ENCODE results near the gene TRIM17.
"Not testable (repeated sequence)": the region's sequence is repeated elsewhere in the genome, so short reads cannot be mapped to it uniquely, and the experiment has no call there.

TRIM17 gene

GRCh38 chr1:228445843-228446650, 29.4 kb upstream of the TRIM17 start:
- no peaks in the 10 kb centered on the region for H3K36me3 ChIP-seq (ENCODE audit: control insufficient read depth, insufficient read depth, low read length)
- H3K4me3 ChIP-seq (ENCODE audit: low read depth, low read length): peak overlapping the region; percentile 54
- H3K27me3 ChIP-seq (ENCODE audit: control insufficient read depth, insufficient read depth, low read length): peaks cover 52% of the 10 kb centered on the region
- no peaks in the 10 kb centered on the region for H3K9me3 ChIP-seq (ENCODE audit: control insufficient read depth, insufficient read depth, low read length)
- H3K4me1 ChIP-seq (ENCODE audit: control insufficient read depth, insufficient read depth, low read length): no peaks in the 10 kb centered on the region
- H3K9ac ChIP-seq (ENCODE audit: low read depth, low read length): no peak overlapping the region

- Histone ChIP-seq H3K4me3 (ENCODE audit: low read depth, low read length) (peak overlapping the region; percentile 54), H3K4me1 (ENCODE audit: control insufficient read depth, insufficient read depth, low read length) (no peaks in the 10 kb centered on the region), H3K27me3 (ENCODE audit: control insufficient read depth, insufficient read depth, low read length) (peaks cover 55% of the 10 kb centered on the region), H3K9me3 (ENCODE audit: control insufficient read depth, insufficient read depth, low read length) (no peaks in the 10 kb centered on the region), H3K9ac (ENCODE audit: low read depth, low read length) (no peak overlapping the region), H3K36me3 (ENCODE audit: control insufficient read depth, insufficient read depth, low read length) (no peaks in the 10 kb centered on the region)
Measured at GRCh38 chr1:228445490-228445842, 28.8 kb upstream of the TRIM17 start.

GRCh38 chr1:228443395-228443794, 26.7 kb upstream of the TRIM17 start:
- Histone ChIP-seq H3K36me3 (ENCODE audit: control insufficient read depth, insufficient read depth, low read length) (no peaks in the 10 kb centered on the region), H3K4me1 (ENCODE audit: control insufficient read depth, insufficient read depth, low read length) (no peaks in the 10 kb centered on the region), H3K27me3 (ENCODE audit: control insufficient read depth, insufficient read depth, low read length) (peaks cover 65% of the 10 kb centered on the region), H3K9me3 (ENCODE audit: control insufficient read depth, insufficient read depth, low read length) (no peaks in the 10 kb centered on the region), H3K9ac (ENCODE audit: low read depth, low read length) (no peak overlapping the region), H3K4me3 (ENCODE audit: low read depth, low read length) (no peak overlapping the region)

GRCh38 chr1:228440761-228441500, 24.3 kb upstream of the TRIM17 start:
- no peaks in the 10 kb centered on the region for H3K4me1 ChIP-seq (ENCODE audit: control insufficient read depth, insufficient read depth, low read length)

GRCh38 chr1:228438266-228438665, 21.6 kb upstream of the TRIM17 start:
- Histone ChIP-seq H3K36me3 (ENCODE audit: control insufficient read depth, insufficient read depth, low read length) (no peaks in the 10 kb centered on the region), H3K9me3 (ENCODE audit: control insufficient read depth, insufficient read depth, low read length) (no peaks in the 10 kb centered on the region), H3K4me3 (ENCODE audit: low read depth, low read length) (no peak overlapping the region), H3K27me3 (ENCODE audit: control insufficient read depth, insufficient read depth, low read length) (peaks cover 33% of the 10 kb centered on the region), H3K4me1 (ENCODE audit: control insufficient read depth, insufficient read depth, low read length) (no peaks in the 10 kb centered on the region), H3K9ac (ENCODE audit: low read depth, low read length) (no peak overlapping the region)

More at GRCh38 chr1:228440761-228441500, 24.3 kb upstream of the TRIM17 start:
- Histone ChIP-seq H3K9me3 (ENCODE audit: control insufficient read depth, insufficient read depth, low read length) (no peaks in the 10 kb centered on the region), H3K9ac (ENCODE audit: low read depth, low read length) (no peak overlapping the region), H3K4me3 (ENCODE audit: low read depth, low read length) (no peak overlapping the region), H3K36me3 (ENCODE audit: control insufficient read depth, insufficient read depth, low read length) (no peaks in the 10 kb centered on the region), H3K27me3 (ENCODE audit: control insufficient read depth, insufficient read depth, low read length) (peaks cover 53% of the 10 kb centered on the region)

- Histone ChIP-seq H3K36me3 (ENCODE audit: control insufficient read depth, insufficient read depth, low read length) (no peaks in the 10 kb centered on the region), H3K9me3 (ENCODE audit: control insufficient read depth, insufficient read depth, low read length) (no peaks in the 10 kb centered on the region), H3K4me3 (ENCODE audit: low read depth, low read length) (no peak overlapping the region), H3K4me1 (ENCODE audit: control insufficient read depth, insufficient read depth, low read length) (no peaks in the 10 kb centered on the region), H3K9ac (ENCODE audit: low read depth, low read length) (no peak overlapping the region), H3K27me3 (ENCODE audit: control insufficient read depth, insufficient read depth, low read length) (peaks cover 32% of the 10 kb centered on the region)
Measured at GRCh38 chr1:228437424-228437962, 20.8 kb upstream of the TRIM17 start.

- H3K9ac ChIP-seq (ENCODE audit: low read depth, low read length): no peak overlapping the region
- no peak overlapping the region for H3K4me3 ChIP-seq (ENCODE audit: low read depth, low read length)
- H3K9me3 ChIP-seq (ENCODE audit: control insufficient read depth, insufficient read depth, low read length): no peaks in the 10 kb centered on the region
- no peaks in the 10 kb centered on the region for H3K36me3 ChIP-seq (ENCODE audit: control insufficient read depth, insufficient read depth, low read length)
- no peaks in the 10 kb centered on the region for H3K4me1 ChIP-seq (ENCODE audit: control insufficient read depth, insufficient read depth, low read length)
- H3K27me3 ChIP-seq (ENCODE audit: control insufficient read depth, insufficient read depth, low read length): peaks cover 18% of the 10 kb centered on the region
Measured at GRCh38 chr1:228434689-228435088, 18.0 kb upstream of the TRIM17 start.

GRCh38 chr1:228433337-228434053, 16.8 kb upstream of the TRIM17 start:
- H3K4me3 ChIP-seq (ENCODE audit: low read depth, low read length); H3K36me3 ChIP-seq (ENCODE audit: control insufficient read depth, insufficient read depth, low read length); H3K9me3 ChIP-seq (ENCODE audit: control insufficient read depth, insufficient read depth, low read length); H3K9ac ChIP-seq (ENCODE audit: low read depth, low read length); H3K4me1 ChIP-seq (ENCODE audit: control insufficient read depth, insufficient read depth, low read length): not testable (repeated sequence)
- H3K27me3 ChIP-seq (ENCODE audit: control insufficient read depth, insufficient read depth, low read length): peaks cover 15% of the 10 kb centered on the region

GRCh38 chr1:228430243-228430642, 13.6 kb upstream of the TRIM17 start:
- no peak overlapping the region for H3K4me3 ChIP-seq (ENCODE audit: low read depth, low read length)

GRCh38 chr1:228429698-228430097, 13.0 kb upstream of the TRIM17 start:
- Histone ChIP-seq H3K4me1 (ENCODE audit: control insufficient read depth, insufficient read depth, low read length) (no peaks in the 10 kb centered on the region), H3K9ac (ENCODE audit: low read depth, low read length) (no peak overlapping the region), H3K36me3 (ENCODE audit: control insufficient read depth, insufficient read depth, low read length) (no peaks in the 10 kb centered on the region), H3K27me3 (ENCODE audit: control insufficient read depth, insufficient read depth, low read length) (peaks cover 8% of the 10 kb centered on the region), H3K9me3 (ENCODE audit: control insufficient read depth, insufficient read depth, low read length) (no peaks in the 10 kb centered on the region), H3K4me3 (ENCODE audit: low read depth, low read length) (no peak overlapping the region)

More at GRCh38 chr1:228430243-228430642, 13.6 kb upstream of the TRIM17 start:
- no peaks in the 10 kb centered on the region for H3K9me3 ChIP-seq (ENCODE audit: control insufficient read depth, insufficient read depth, low read length)
- H3K36me3 ChIP-seq (ENCODE audit: control insufficient read depth, insufficient read depth, low read length): no peaks in the 10 kb centered on the region
- H3K4me1 ChIP-seq (ENCODE audit: control insufficient read depth, insufficient read depth, low read length): no peaks in the 10 kb centered on the region
- peaks cover 10% of the 10 kb centered on the region for H3K27me3 ChIP-seq (ENCODE audit: control insufficient read depth, insufficient read depth, low read length)
- no peak overlapping the region for H3K9ac ChIP-seq (ENCODE audit: low read depth, low read length)

GRCh38 chr1:228429007-228429406, 12.3 kb upstream of the TRIM17 start:
- Histone ChIP-seq H3K36me3 (ENCODE audit: control insufficient read depth, insufficient read depth, low read length) (no peaks in the 10 kb centered on the region), H3K9me3 (ENCODE audit: control insufficient read depth, insufficient read depth, low read length) (no peaks in the 10 kb centered on the region), H3K9ac (ENCODE audit: low read depth, low read length) (no peak overlapping the region), H3K27me3 (ENCODE audit: control insufficient read depth, insufficient read depth, low read length) (peaks cover 8% of the 10 kb centered on the region), H3K4me3 (ENCODE audit: low read depth, low read length) (no peak overlapping the region), H3K4me1 (ENCODE audit: control insufficient read depth, insufficient read depth, low read length) (no peaks in the 10 kb centered on the region)
